Mucosa of stomach (tissue), 1 donor: Measurements from ENCODE around the gene RNF144B.

Experiments
- H3K27me3 ChIP-seq: one replicate; pipeline ENCODE4 v1.7.0; 2013; ENCODE audit warnings: mild to moderate bottlenecking, low read length; ENCODE audit not compliant: control insufficient read depth, insufficient read depth
- H3K36me3 ChIP-seq: one replicate; pipeline ENCODE4 v1.7.0; 2013; ENCODE audit warnings: low read length; ENCODE audit not compliant: control insufficient read depth, insufficient read depth
- H3K4me1 ChIP-seq: one replicate; pipeline ENCODE4 v1.7.0; 2013; ENCODE audit warnings: mild to moderate bottlenecking, low read length; ENCODE audit not compliant: control insufficient read depth, insufficient read depth
- H3K4me3 ChIP-seq: one replicate; pipeline ENCODE4 v1.7.0; 2013; ENCODE audit warnings: low read length
- H3K9ac ChIP-seq: one replicate; pipeline ENCODE4 v1.7.0; 2013; ENCODE audit warnings: mild to moderate bottlenecking, low read length, moderate library complexity
- H3K9me3 ChIP-seq: one replicate; pipeline ENCODE4 v1.7.0; 2013; ENCODE audit warnings: mild to moderate bottlenecking, low read length, moderate library complexity; ENCODE audit not compliant: control insufficient read depth
- donor health status: Pancreatic carcinoma.

The RNF144B gene

GRCh38 chr6:18380851-18381250 lies 6.3 kb upstream of the RNF144B start:
- Histone ChIP-seq H3K36me3 (no peaks in the 10 kb centered on the region), H3K9me3 (no peaks in the 10 kb centered on the region), H3K4me1 (peaks cover 8% of the 10 kb centered on the region), H3K27me3 (no peaks in the 10 kb centered on the region), H3K4me3 (no peak overlapping the region), H3K9ac (no peak overlapping the region)

- Histone ChIP-seq H3K4me1 (peaks cover 9% of the 10 kb centered on the region), H3K27me3 (no peaks in the 10 kb centered on the region)
Measured at GRCh38 chr6:18383441-18383840, 3.7 kb upstream of the RNF144B start.

DNA sequence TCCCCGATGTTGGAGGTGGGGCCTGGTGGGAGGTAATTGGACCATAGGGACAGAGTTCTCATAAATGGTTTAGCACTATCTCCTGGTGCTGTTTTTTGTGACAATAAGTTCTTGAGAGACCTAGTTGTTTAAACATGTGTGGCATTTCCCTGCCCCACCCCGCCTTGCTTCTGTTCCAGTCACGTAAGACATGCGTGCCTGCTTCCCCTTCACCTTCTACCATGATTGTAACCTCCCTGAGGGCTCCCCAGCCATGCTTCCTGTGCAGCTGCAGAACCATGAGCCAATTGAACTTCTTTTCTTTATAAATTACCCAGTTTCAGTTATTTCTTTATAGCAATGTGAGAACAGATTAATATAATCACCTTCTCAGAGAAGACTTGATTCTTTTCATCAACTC lies 2.5 kb upstream of the RNF144B start:
- Histone ChIP-seq H3K9ac (no peak overlapping the region), H3K9me3 (no peaks in the 10 kb centered on the region), H3K27me3 (no peaks in the 10 kb centered on the region), H3K4me3 (no peak overlapping the region), H3K36me3 (no peaks in the 10 kb centered on the region), H3K4me1 (peaks cover 20% of the 10 kb centered on the region)

More at GRCh38 chr6:18383441-18383840, 3.7 kb upstream of the RNF144B start:
- Histone ChIP-seq H3K9ac (no peak overlapping the region), H3K4me3 (no peak overlapping the region), H3K36me3 (no peaks in the 10 kb centered on the region), H3K9me3 (no peaks in the 10 kb centered on the region)

- Histone ChIP-seq H3K9me3 (no peaks in the 10 kb centered on the region), H3K36me3 (no peaks in the 10 kb centered on the region), H3K4me1 (peaks cover 22% of the 10 kb centered on the region), H3K4me3 (peak overlapping the region; percentile 2), H3K27me3 (no peaks in the 10 kb centered on the region), H3K9ac (no peak overlapping the region)
Measured at GRCh38 chr6:18386298-18386976, 713 bp upstream of the RNF144B start.

DNA sequence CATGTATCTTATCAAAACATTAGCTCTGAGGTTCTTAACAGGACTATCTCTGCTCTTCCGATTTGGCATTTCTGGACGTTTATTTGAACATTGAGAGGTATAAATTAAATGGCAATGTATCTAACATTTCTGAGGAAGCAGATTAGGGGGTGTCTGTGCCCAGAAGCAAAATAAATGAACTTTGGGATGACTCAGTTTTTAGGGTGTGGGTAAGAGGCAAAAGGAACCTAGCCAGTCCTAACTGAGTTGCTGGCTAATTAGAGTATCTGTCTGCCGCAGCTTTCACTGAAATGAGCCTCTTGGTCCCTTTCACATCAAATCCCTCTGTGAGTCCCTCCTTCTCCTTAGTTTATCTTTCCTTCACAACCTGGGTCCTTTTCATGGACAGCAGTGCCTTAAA lies 1.1 kb downstream of the RNF144B start:
- no peaks in the 10 kb centered on the region for H3K36me3 ChIP-seq
- H3K4me3 ChIP-seq: peak overlapping the region; percentile 2
- H3K4me1 ChIP-seq: peaks cover 22% of the 10 kb centered on the region
- peak overlapping the region; percentile 35 for H3K9ac ChIP-seq
- no peaks in the 10 kb centered on the region for H3K27me3 ChIP-seq
- H3K9me3 ChIP-seq: no peaks in the 10 kb centered on the region

- peak overlapping the region; percentile 14 for H3K9ac ChIP-seq
- no peaks in the 10 kb centered on the region for H3K27me3 ChIP-seq
- no peak overlapping the region for H3K4me3 ChIP-seq
- no peaks in the 10 kb centered on the region for H3K36me3 ChIP-seq
- peaks cover 22% of the 10 kb centered on the region for H3K4me1 ChIP-seq
- no peaks in the 10 kb centered on the region for H3K9me3 ChIP-seq
Measured at GRCh38 chr6:18388942-18389341, 1.8 kb downstream of the RNF144B start.

DNA sequence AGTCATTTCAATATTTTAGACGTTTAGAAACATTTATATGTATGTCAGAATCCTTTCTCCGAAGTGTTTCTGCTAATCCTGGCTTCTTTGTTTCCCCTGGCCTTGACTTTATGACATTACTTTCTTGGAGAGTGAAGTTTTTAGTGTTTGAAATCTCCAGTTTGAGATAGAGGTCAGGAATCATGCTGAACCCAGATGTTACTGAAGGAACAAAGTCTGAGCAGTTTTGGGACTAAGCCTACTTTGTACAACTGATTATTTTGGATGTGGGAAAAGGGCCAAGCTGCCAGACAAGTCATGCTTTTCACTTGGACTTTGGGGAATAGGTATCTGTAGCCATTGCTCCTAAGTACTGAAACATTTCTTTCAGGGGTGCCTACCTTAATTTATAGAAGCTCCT lies 2.3 kb downstream of the RNF144B start:
- H3K9ac ChIP-seq: peak overlapping the region; percentile 14
- H3K36me3 ChIP-seq: no peaks in the 10 kb centered on the region
- H3K27me3 ChIP-seq: no peaks in the 10 kb centered on the region
- H3K4me3 ChIP-seq: no peak overlapping the region
- peaks cover 20% of the 10 kb centered on the region for H3K4me1 ChIP-seq
- H3K9me3 ChIP-seq: no peaks in the 10 kb centered on the region

GRCh38 chr6:18390476-18390875 lies 3.3 kb downstream of the RNF144B start:
- H3K27me3 ChIP-seq: no peaks in the 10 kb centered on the region
- H3K4me1 ChIP-seq: peaks cover 14% of the 10 kb centered on the region
- no peaks in the 10 kb centered on the region for H3K36me3 ChIP-seq
- no peak overlapping the region for H3K4me3 ChIP-seq
- no peak overlapping the region for H3K9ac ChIP-seq
- no peaks in the 10 kb centered on the region for H3K9me3 ChIP-seq

- no peaks in the 10 kb centered on the region for H3K27me3 ChIP-seq
- H3K4me1 ChIP-seq: peaks cover 14% of the 10 kb centered on the region
- H3K4me3 ChIP-seq: no peak overlapping the region
- H3K9me3 ChIP-seq: no peaks in the 10 kb centered on the region
- no peaks in the 10 kb centered on the region for H3K36me3 ChIP-seq
- H3K9ac ChIP-seq: no peak overlapping the region
Measured at GRCh38 chr6:18391023-18391422, 3.9 kb downstream of the RNF144B start.

DNA sequence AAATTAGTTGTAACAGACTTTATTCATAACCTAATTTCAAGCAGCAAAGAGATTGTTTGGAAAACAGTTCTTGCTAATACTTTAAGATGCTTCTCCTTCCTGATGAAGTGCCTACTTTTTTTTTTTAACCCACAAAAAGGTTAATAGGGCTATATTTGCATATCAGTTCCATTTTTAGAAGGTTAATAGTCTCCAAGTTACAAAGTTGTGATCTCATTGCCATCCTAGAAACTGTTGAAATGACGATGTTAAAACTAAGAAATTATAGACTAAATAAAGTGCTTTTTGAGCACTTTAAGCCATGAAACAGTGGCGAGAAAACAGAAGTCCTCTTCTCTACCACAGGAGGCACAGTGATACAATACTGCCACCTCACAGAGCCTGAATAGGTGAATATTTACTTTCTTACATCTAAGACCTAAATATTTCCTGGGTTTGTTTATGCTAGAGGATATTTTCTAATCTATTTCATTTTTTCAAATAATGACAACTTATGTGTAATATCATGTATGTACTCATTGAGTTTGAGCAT lies 5.3 kb downstream of the RNF144B start:
- no peaks in the 10 kb centered on the region for H3K27me3 ChIP-seq
- no peaks in the 10 kb centered on the region for H3K36me3 ChIP-seq
- no peaks in the 10 kb centered on the region for H3K9me3 ChIP-seq
- H3K4me3 ChIP-seq: no peak overlapping the region
- no peak overlapping the region for H3K9ac ChIP-seq
- H3K4me1 ChIP-seq: peaks cover 14% of the 10 kb centered on the region

DNA sequence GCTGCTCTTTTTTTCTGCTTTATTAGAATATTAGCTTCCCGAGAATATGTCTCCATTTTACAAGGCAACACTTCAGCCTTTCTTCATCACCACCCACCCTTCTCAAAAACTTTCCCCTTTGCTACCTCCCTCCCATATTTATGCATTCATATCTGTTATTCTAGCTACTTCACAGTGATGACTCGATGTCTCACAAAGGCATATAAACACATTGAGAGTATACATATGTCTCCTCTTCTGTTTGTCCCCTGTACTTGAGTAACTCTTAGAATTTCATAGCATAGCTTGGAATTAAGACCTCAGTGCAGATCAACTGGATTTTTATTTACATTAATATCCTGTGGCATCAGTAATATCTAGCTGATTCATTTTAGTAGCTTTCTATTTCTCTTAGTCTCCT lies 6.5 kb downstream of the RNF144B start:
- H3K9me3 ChIP-seq: no peaks in the 10 kb centered on the region
- peaks cover 10% of the 10 kb centered on the region for H3K4me1 ChIP-seq
- no peaks in the 10 kb centered on the region for H3K27me3 ChIP-seq
- no peaks in the 10 kb centered on the region for H3K36me3 ChIP-seq
- H3K9ac ChIP-seq: no peak overlapping the region
- no peak overlapping the region for H3K4me3 ChIP-seq

DNA sequence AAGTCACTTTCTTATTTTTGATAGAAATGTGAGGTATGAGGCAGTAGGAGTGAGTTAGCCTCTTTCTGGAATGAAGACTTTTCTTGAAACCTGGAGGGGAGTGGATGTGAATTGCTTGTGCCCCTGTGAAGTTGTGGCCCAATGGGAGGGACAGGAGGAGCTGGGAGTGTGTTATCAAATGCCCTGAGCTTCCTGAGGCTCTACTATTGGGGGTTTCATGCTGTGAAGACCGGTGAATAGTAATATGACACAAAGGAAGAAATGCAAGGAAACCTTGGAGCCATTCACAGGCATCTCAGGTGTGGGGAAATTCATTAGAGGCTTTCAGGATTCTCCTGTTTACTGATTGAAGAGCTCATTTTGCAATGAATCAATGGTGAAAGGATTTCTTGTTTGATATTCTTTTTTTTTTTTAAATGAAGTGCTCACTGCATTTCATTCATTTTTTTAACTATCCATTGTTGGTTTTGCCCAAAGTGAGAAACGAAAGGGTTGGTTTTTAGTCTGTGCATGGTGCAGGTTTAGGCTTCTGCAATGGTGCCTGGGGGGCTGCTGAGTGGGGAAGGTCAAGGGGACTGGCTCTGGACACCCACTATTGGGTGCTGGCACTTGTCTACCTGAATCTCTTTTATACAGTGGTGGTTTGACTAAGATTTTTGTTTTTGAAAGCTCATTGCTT lies 8.2 kb downstream of the RNF144B start:
- H3K9ac ChIP-seq: no peak overlapping the region
- no peaks in the 10 kb centered on the region for H3K4me1 ChIP-seq
- no peaks in the 10 kb centered on the region for H3K9me3 ChIP-seq
- H3K27me3 ChIP-seq: no peaks in the 10 kb centered on the region
- no peaks in the 10 kb centered on the region for H3K36me3 ChIP-seq
- no peak overlapping the region for H3K4me3 ChIP-seq
